Naive thymus-derived CD8-positive, alpha-beta T cell (primary cell): ENCODE data around the gene AMBRA1. TPM values are rescaled to one million over a fixed set of nuclear protein-coding genes. Genes with fewer than 3 reads are reported as not detected.

ENCODE experiments used
- ATAC-seq, 2 donors: fragments of 150-1000 bp; cut with Tn5 transposase in 1 of 2; sonication (Bioruptor Pico), chemical (Tn5 transposase) in 1 of 2; 1 replicate in 1 of 2; 2 replicates in 1 of 2; pipeline ENCODE4 v1.10.0; 2021; ENCODE audit warnings: mild to moderate bottlenecking in 2 of 2, moderate library complexity in 2 of 2
- POLR2A ChIA-PET: fragments of 350-600 bp; sonication (Branson Sonifier 250); formaldehyde crosslinking; loops from one replicate; lab custom pipeline; 2021; ENCODE audit warnings: antibody characterized with exemption; lab: Charles Lee
- DNase-seq, 10 donors: peaks; one replicate each; pipeline versions ENCODE4 v3.0.0 to v3.0.0-alpha.2; 2020 to 2022
- H3K27ac Mint-ChIP-seq, 10 donors: one replicate each; pipeline ENCODE4 v1.8.0; 2020 to 2022; ENCODE audit warnings: mild to moderate bottlenecking in 10 of 10, mixed read lengths in 10 of 10, moderate library complexity in 4 of 10, inconsistent platforms in 1 of 10
- H3K27me3 Mint-ChIP-seq, 5 donors: one replicate each; pipeline ENCODE4 v1.8.0; 2021 to 2022; ENCODE audit warnings: mixed read lengths in 5 of 5
- H3K36me3 Mint-ChIP-seq, 3 donors: one replicate each; pipeline ENCODE4 v1.8.0; 2020 to 2022; ENCODE audit warnings: mixed read lengths in 3 of 3, mild to moderate bottlenecking in 2 of 3, inconsistent platforms in 1 of 3
- H3K4me1 Mint-ChIP-seq, 4 donors: one replicate each; pipeline ENCODE4 v1.8.0; 2021 to 2022; ENCODE audit warnings: mixed read lengths in 4 of 4
- H3K4me3 Mint-ChIP-seq, 10 donors: one replicate each; pipeline ENCODE4 v1.8.0; 2020 to 2022; ENCODE audit warnings: mild to moderate bottlenecking in 10 of 10, mixed read lengths in 10 of 10, moderate library complexity in 6 of 10, inconsistent platforms in 1 of 10
- H3K9me3 Mint-ChIP-seq, 9 donors: one replicate each; pipeline ENCODE4 v1.8.0; 2020 to 2022; ENCODE audit warnings: mixed read lengths in 9 of 9, mild to moderate bottlenecking in 3 of 9, inconsistent platforms in 1 of 9, moderate library complexity in 1 of 9
- polyA plus RNA-seq, 3 donors: library from polyadenylated mRNA; unstranded; fragments of 300-500 nt; fragmentation: Illumina TruSeq; gene quantifications; one replicate each; pipeline ENCODE4 v1.2.3, GENCODE V29; 2021
- total RNA-seq, 8 experiments: library from RNA in 2 of 8; stranded (reverse) in 2 of 8; gene quantifications; one replicate each; pipeline ENCODE4 v1.2.3 and lab custom pipeline; 2021 to 2026

Gene AMBRA1
- total and polyA plus RNA-seq, 5 experiments from 2014 or later, result 6.1 to 38.8 (median 16.3) TPM

DNA sequence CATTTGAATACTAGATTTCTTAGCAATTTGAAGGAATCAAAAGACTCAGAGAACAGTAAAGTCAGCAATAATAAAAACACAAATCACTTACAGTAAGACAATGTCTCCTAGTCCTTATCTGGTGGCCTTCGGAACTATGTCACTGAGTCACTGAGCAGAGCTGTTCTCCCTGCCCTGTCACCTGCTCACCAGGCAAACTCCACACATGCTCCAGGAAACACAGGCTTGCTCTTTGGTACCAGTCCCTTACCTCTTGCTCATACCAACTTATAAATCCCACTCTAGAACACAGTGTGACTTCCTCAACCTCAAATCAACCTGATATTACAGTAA, 121.2 kb downstream of the AMBRA1 start:
- Mint-ChIP-seq H3K27ac (peak overlapping the region in 3 of 10 donors; percentile 9 to 51 (median 15)), H3K4me3 (no peak overlapping the region), H3K36me3 (peaks cover 0 to 25% (median 4%) of the 10 kb centered on the region in 3 donors), H3K9me3 (no peaks in the 10 kb centered on the region), H3K4me1 (peaks cover 16 to 39% (median 32%) of the 10 kb centered on the region in 4 donors), H3K27me3 (no peaks in the 10 kb centered on the region)
- POLR2A ChIA-PET, result no interaction called here
- DNase-seq (no peak), ATAC-seq (no peak)

DNA sequence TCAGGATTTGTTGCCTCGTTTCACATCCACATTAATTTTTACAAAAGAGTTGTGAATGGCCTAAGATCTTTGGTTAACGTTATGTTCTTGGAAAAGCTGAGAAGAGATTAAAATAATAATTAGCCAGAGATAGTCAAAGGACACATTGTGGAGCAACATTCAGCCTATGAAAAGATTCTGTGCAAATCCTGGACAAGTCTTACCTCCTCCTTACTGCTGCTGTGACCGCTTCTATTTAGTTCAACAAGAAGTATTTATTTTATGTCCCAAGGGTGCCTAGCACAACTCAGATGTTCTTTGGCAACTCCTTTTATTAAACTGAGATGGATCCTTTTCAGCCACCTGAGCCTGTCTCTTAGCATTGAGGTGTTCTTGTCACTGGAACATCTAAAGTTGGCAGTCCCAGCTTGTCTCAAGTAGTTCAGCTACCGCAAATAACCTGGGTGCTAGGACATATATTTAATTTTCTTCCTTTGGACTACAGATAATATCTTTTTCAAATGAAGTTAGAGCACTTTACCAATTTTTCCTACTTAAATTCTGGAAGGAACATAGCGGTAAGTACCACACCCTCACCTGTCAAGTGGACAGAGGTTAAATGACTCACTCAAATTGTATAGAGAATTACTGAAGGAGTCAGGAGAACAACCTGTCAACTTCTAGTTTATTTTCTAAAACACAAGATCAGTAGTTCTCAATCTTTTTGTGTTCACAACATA, 121.7 kb downstream of the AMBRA1 start:
- Mint-ChIP-seq H3K4me3 (no peak overlapping the region), H3K4me1 (peaks cover 16 to 40% (median 32%) of the 10 kb centered on the region in 4 donors), H3K27ac (peak overlapping the region in 1 of 10 donors; percentile 51), H3K9me3 (no peaks in the 10 kb centered on the region), H3K36me3 (peaks cover 0 to 26% (median 5%) of the 10 kb centered on the region in 3 donors), H3K27me3 (no peaks in the 10 kb centered on the region)
- DNase-seq, result no peak
- POLR2A ChIA-PET, result no interaction called here
- ATAC-seq, result no peak

- POLR2A ChIA-PET, result no interaction called here
- Mint-ChIP-seq H3K9me3 (no peaks in the 10 kb centered on the region), H3K27ac (no peak overlapping the region), H3K27me3 (no peaks in the 10 kb centered on the region), H3K4me3 (no peak overlapping the region), H3K4me1 (peaks cover 16 to 35% (median 27%) of the 10 kb centered on the region in 4 donors), H3K36me3 (peaks cover 0 to 35% (median 5%) of the 10 kb centered on the region in 3 donors)
- ATAC-seq, result no peak
- DNase-seq, result no peak
These were observed 123.9 kb downstream of the AMBRA1 start for GRCh38 chr11:46469926-46470325.

DNA sequence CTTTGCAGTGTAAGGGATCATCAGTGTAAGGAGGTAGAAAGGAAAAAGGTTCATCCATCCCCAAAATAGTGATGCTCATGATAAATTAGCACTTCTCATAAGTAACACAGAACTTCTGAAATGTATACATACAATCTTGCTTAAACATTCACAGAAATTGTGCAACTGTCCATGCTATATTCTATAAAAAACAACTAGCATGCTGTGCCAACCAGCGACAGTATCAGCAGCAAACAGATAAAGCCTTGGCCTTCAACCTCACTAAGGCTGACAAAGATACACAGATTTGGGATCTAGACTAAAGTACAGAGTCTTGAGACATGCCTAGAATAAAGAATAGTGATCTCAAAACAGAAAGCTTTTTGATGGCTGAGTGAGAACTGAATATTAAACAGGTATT, 128.1 kb downstream of the AMBRA1 start:
- Mint-ChIP-seq H3K4me3 (no peak overlapping the region), H3K27ac (no peak overlapping the region), H3K4me1 (peaks cover 8 to 30% (median 20%) of the 10 kb centered on the region in 4 donors), H3K36me3 (peaks cover 0 to 34% (median 5%) of the 10 kb centered on the region in 3 donors), H3K9me3 (no peaks in the 10 kb centered on the region), H3K27me3 (no peaks in the 10 kb centered on the region)
- ATAC-seq (no peak), DNase-seq (no peak)
- POLR2A ChIA-PET, result no interaction called here

GRCh38 chr11:46463701-46464421, 130.0 kb downstream of the AMBRA1 start:
- Mint-ChIP-seq H3K27ac (peak overlapping the region in 2 of 10 donors; percentile 3 to 55), H3K27me3 (no peaks in the 10 kb centered on the region), H3K4me1 (peaks cover 8 to 30% (median 20%) of the 10 kb centered on the region in 4 donors), H3K36me3 (peaks cover 0 to 30% (median 5%) of the 10 kb centered on the region in 3 donors), H3K4me3 (no peak overlapping the region), H3K9me3 (no peaks in the 10 kb centered on the region)
- no peak for DNase-seq
- POLR2A ChIA-PET, result no interaction called here
- no peak for ATAC-seq

GRCh38 chr11:46461461-46461927, 132.3 kb downstream of the AMBRA1 start:
- POLR2A ChIA-PET, result no interaction called here
- no peak overlapping the region for H3K27ac Mint-ChIP-seq
- H3K36me3 Mint-ChIP-seq, result peaks cover 0 to 14% (median 0%) of the 10 kb centered on the region in 3 donors
- H3K4me1 Mint-ChIP-seq, result peaks cover 8 to 30% (median 20%) of the 10 kb centered on the region in 4 donors
- H3K4me3 Mint-ChIP-seq, result no peak overlapping the region
- no peak for DNase-seq
- H3K9me3 Mint-ChIP-seq, result no peaks in the 10 kb centered on the region
- H3K27me3 Mint-ChIP-seq, result no peaks in the 10 kb centered on the region
- no peak for ATAC-seq

DNA sequence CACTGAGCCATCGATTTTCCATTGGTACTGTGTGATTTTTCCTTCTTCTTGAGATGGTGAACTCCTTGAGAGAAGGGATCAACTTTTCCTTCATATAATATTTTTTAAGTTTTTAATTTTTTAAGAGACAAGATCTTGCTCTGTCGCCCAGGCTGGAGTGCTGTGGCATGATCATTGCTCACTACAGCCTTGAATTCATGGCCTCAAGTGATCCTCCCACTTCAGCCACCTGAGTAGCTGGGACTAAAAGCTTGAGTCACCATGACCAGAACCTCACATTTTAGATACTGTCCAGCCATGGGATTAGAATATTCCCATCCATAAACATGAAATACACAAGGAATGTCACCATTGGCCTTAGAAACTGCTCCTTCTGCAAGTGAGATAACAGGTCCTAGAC, 135.3 kb downstream of the AMBRA1 start:
- Mint-ChIP-seq H3K27ac (no peak overlapping the region), H3K9me3 (no peaks in the 10 kb centered on the region), H3K27me3 (no peaks in the 10 kb centered on the region), H3K4me1 (peaks cover 5 to 14% (median 9%) of the 10 kb centered on the region in 4 donors), H3K4me3 (no peak overlapping the region), H3K36me3 (peaks cover 0 to 7% (median 3%) of the 10 kb centered on the region in 3 donors)
- POLR2A ChIA-PET, result no interaction called here
- DNase-seq, result no peak
- no peak for ATAC-seq

- peak overlapping the region in 1 of 10 donors; percentile 62 for H3K27ac Mint-ChIP-seq
- ATAC-seq, result no peak
- POLR2A ChIA-PET, result interaction anchor here (0.6 kb wide), 1 partner anchor 651 kb away, joined by 3 read pairs; no protein-coding TSS in a partner anchor
These were observed 136.0 kb downstream of the AMBRA1 start for GRCh38 chr11:46457659-46458424.

GRCh38 chr11:46457021-46457420, 136.8 kb downstream of the AMBRA1 start:
- H3K27me3 Mint-ChIP-seq, result no peaks in the 10 kb centered on the region
- ATAC-seq, result no peak
- POLR2A ChIA-PET, result no interaction called here
- peak overlapping the region in 1 of 10 donors; percentile 43 for H3K27ac Mint-ChIP-seq
- H3K36me3 Mint-ChIP-seq, result peaks cover 0 to 4% (median 3%) of the 10 kb centered on the region in 3 donors
- DNase-seq, result no peak
- H3K9me3 Mint-ChIP-seq, result no peaks in the 10 kb centered on the region
- no peak overlapping the region for H3K4me3 Mint-ChIP-seq
- H3K4me1 Mint-ChIP-seq, result peaks cover 2 to 17% (median 8%) of the 10 kb centered on the region in 4 donors

More at GRCh38 chr11:46457659-46458424, 136.0 kb downstream of the AMBRA1 start:
- Mint-ChIP-seq H3K4me1 (peaks cover 2 to 13% (median 9%) of the 10 kb centered on the region in 4 donors), H3K36me3 (peaks cover 0 to 7% (median 3%) of the 10 kb centered on the region in 3 donors), H3K4me3 (no peak overlapping the region), H3K27me3 (no peaks in the 10 kb centered on the region), H3K9me3 (no peaks in the 10 kb centered on the region)
- no peak for DNase-seq

GRCh38 chr11:46456269-46457001, 137.4 kb downstream of the AMBRA1 start:
- Mint-ChIP-seq H3K27ac (peak overlapping the region in 3 of 10 donors; percentile 41 to 55 (median 43)), H3K36me3 (peaks cover 0 to 5% (median 3%) of the 10 kb centered on the region in 3 donors), H3K27me3 (no peaks in the 10 kb centered on the region), H3K4me1 (peaks cover 2 to 23% (median 8%) of the 10 kb centered on the region in 4 donors), H3K9me3 (no peaks in the 10 kb centered on the region), H3K4me3 (no peak overlapping the region)
- no peak for DNase-seq
- ATAC-seq, result no peak
- POLR2A ChIA-PET, result no interaction called here

DNA sequence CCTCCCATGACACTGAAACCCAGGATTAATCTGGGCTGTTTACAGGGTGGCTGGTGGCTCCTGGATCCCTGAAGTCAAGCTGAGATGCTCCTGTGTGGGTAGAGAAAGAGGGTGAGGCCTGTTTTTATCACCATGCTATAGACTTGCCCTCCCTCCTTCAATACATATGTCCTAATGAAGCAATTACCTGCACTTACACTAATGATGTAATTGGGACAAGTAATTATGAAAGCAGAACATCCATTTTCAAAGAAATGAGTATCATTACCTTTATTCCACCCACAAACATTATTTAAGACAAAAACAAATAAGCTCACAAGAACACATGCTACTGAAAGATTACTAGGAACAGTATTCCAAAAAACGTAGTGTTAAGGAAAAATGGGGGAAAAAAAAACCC, 138.0 kb downstream of the AMBRA1 start:
- DNase-seq (no peak), ATAC-seq (no peak)
- Mint-ChIP-seq H3K36me3 (peaks cover 0 to 5% (median 3%) of the 10 kb centered on the region in 3 donors), H3K4me3 (no peak overlapping the region), H3K27me3 (no peaks in the 10 kb centered on the region), H3K27ac (no peak overlapping the region), H3K9me3 (no peaks in the 10 kb centered on the region), H3K4me1 (peaks cover 2 to 29% (median 9%) of the 10 kb centered on the region in 4 donors)
- POLR2A ChIA-PET, result no interaction called here
